Body of pancreas (tissue), 4 donors: ENCODE data around the gene MAP7D2. TPM values are rescaled to one million over a fixed set of nuclear protein-coding genes. Genes with fewer than 3 reads are reported as not detected.
A peak's percentile ranks its signal among the peaks of the same experiment; 100 is the strongest.
"Not testable (repeated sequence)": the region's sequence is repeated elsewhere in the genome, so short reads cannot be mapped to it uniquely, and the experiment has no call there.

Experiments
- ATAC-seq: fragments of 150-250 bp; one replicate; pipeline ENCODE4 v1.9.1; 2016
- DNase-seq, 4 donors: peaks; one replicate each; pipeline ENCODE4 v3.0.0-alpha.2; 2019
- H3K27ac ChIP-seq, 4 donors: fragments of 200-600 bp; sonication (generic); 1 replicate in 3 of 4; 2 replicates in 1 of 4; pipeline versions ENCODE4 v1.5.1 to v1.6.1; 2016 to 2019; ENCODE audit warnings: mild to moderate bottlenecking in 1 of 4, mixed read lengths in 1 of 4, moderate library complexity in 1 of 4
- H3K27me3 ChIP-seq, 2 donors: fragments of 200-600 bp; sonication (generic); one replicate each; pipeline ENCODE4 v1.6.0; 2016; ENCODE audit warnings: mild to moderate bottlenecking in 1 of 2
- H3K36me3 ChIP-seq, 2 donors: fragments of 200-600 bp; sonication (generic); replicated peaks in 1 of 2; 2 replicates each; pipeline ENCODE4 v1.5.1; 2016; ENCODE audit warnings: low read depth in 2 of 2; ENCODE audit not compliant: insufficient read depth in 1 of 2
- H3K4me1 ChIP-seq: fragments of 200-600 bp; sonication (generic); one replicate; pipeline ENCODE4 v1.6.0; 2016
- H3K4me3 ChIP-seq, 2 donors: fragments of 200-600 bp; sonication (generic); 1 replicate in 1 of 2; 2 replicates in 1 of 2; pipeline ENCODE4 v1.5.1; 2016 to 2019
- H3K9me3 ChIP-seq, 3 donors: fragments of 200-600 bp; sonication (generic); 1 replicate in 2 of 3; 2 replicates in 1 of 3; pipeline ENCODE4 v1.5.1; 2016
- POLR2A ChIP-seq, 3 donors: fragments of 450-650 bp; IDR thresholded peaks; one replicate each; pipeline ENCODE4 v1.6.1; 2016; ENCODE audit warnings: antibody characterized with exemption in 3 of 3, mild to moderate bottlenecking in 2 of 3
- WGBS, 2 donors: methylation state at CpG; one replicate each; pipeline ENCODE4 v1.1.5; 2017; 5-methylcytosine and 5-hydroxymethylcytosine counted together
- intact Hi-C: fragments of 100-400 bp; cut with DNase I; formaldehyde crosslinking; loops from one replicate; pipeline ENCODE4 v1.15.1; 2023
- total RNA-seq, 2 donors: library from RNA; depleted of rRNA; stranded (reverse); fragments of >200 nt; gene quantifications; one replicate each; pipeline ENCODE4 v1.1.0, GENCODE V29; 2016
- TF ChIP-seq, protein P1 (sequence below), 7 experiments: fragments of 450-650 bp in 4 of 7; fragments of 200-600 bp in 3 of 7; sonication (generic) in 3 of 7; IDR thresholded peaks; one replicate each; pipeline ENCODE4 v1.5.1; 2016 to 2019; ENCODE audit warnings: antibody characterized with exemption in 7 of 7

Gene MAP7D2
- total RNA-seq = under 1 TPM; under 0.01 to 0.99 TPM

DNA sequence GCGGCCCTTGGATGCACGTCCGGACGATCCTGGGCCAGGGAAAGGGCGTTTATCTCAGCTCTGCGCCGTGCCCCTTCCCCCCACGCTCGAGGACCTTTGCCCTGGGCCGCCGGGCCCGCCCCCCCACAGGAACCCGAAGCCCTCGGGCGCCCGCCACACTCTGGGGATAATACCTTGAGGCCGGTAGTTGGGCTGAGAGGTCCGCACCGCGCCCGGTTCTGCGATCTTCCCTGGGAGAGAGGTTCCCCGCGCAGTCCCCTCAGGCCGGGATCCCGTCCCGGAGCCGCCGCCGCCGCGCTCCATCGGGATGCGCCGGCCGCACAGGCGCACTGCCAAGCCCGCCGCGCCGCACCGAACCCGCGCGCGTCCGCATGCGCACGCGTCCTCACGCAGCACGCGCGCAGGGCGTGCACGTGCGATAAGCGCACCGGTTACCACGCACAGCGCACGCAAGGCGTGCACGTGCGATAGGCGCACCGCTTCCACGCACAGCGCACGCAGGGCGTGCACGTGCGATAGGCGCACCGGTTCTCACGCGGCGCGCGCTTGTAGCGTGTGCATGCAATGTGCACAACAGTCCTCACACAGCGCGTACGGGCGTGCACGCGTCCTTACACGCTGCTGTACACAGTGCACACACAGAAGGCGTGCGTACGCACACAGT, at the start of gene MAP7D2:
MAP7D2 (minus strand) TSS at position 331 of the 664 bp plus-strand sequence; CDS start at position 303, 28 bp downstream.
- Histone ChIP-seq H3K27ac (no peak within 1 kb of the TSS), H3K4me1 (peaks cover 7% of the 10 kb centered on the region), H3K9me3 (no peaks in the 10 kb centered on the region), H3K27me3 (no peaks in the 10 kb centered on the region), H3K36me3 (no peaks in the 10 kb centered on the region), H3K4me3 (no peak within 1 kb of the TSS)
- intact Hi-C loops = no loop called here
- TF ChIP-seq POLR2A (IDR thresholded peaks at IDR 0.05) = no peak
- TF ChIP-seq, protein P1, sequence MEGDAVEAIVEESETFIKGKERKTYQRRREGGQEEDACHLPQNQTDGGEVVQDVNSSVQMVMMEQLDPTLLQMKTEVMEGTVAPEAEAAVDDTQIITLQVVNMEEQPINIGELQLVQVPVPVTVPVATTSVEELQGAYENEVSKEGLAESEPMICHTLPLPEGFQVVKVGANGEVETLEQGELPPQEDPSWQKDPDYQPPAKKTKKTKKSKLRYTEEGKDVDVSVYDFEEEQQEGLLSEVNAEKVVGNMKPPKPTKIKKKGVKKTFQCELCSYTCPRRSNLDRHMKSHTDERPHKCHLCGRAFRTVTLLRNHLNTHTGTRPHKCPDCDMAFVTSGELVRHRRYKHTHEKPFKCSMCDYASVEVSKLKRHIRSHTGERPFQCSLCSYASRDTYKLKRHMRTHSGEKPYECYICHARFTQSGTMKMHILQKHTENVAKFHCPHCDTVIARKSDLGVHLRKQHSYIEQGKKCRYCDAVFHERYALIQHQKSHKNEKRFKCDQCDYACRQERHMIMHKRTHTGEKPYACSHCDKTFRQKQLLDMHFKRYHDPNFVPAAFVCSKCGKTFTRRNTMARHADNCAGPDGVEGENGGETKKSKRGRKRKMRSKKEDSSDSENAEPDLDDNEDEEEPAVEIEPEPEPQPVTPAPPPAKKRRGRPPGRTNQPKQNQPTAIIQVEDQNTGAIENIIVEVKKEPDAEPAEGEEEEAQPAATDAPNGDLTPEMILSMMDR (IDR thresholded peaks at IDR 0.05) = no peak
- 8 to 76% methylated on average over 8 to 54 of the region's 91 CpGs for WGBS, 2 donors
- no peak for DNase-seq
- ATAC-seq = peak; percentile 6

DNA sequence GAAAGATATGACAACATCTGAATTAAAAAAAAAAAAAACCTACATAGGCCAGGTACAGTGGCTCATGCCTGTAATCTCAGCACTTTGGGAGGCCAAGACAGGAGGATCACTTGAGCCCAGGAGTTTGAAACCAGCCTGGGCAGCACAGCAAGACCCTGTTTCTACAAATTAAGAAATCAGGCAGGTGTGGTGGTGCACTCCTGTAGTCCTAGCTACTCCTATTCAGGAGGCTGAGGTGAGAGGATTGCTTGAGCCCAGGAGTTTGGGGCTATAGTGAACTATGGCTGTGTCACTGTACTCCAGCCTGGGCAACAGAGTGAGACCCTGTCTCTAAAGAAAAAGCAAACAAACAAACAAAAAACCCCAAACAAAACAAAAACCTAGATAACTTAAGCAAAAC, 45.8 kb upstream of the MAP7D2 start:
- H3K4me3 ChIP-seq, H3K36me3 ChIP-seq, H3K4me1 ChIP-seq, intact Hi-C loops, H3K27ac ChIP-seq, H3K9me3 ChIP-seq, DNase-seq, ATAC-seq, H3K27me3 ChIP-seq: not testable (repeated sequence)

DNA sequence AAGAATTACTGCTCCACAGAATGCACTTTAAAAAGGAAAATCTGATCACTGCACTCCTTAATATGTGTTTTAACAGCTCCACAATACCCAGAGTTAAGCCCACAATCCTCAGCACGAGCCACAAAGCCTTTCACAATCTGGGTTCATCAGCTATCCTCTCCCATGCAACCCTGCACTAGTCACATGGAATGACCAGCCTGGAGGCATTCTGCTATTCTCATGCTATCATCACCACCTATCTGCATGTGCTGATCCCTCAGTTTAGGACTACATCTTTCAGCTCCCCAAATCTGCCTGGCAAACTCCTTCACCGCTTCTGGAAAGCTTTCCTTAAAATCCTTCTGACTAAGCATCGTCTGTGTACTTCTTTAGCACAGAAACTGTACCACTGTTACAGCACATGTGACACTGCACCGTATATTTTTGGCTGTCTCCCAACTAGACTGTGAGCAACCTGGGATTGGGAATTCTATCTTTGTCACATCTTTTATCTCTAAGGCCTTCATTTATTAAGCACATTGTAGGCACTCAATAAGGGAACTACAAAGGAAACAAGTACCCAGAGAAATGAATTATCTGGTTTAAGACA, 43.2 kb upstream of the MAP7D2 start:
- H3K4me3 ChIP-seq = no peak overlapping the region
- peaks cover 0 to 2% of the 10 kb centered on the region in 2 donors for H3K36me3 ChIP-seq
- H3K27ac ChIP-seq = no peak overlapping the region
- no peaks in the 10 kb centered on the region for H3K9me3 ChIP-seq
- no peaks in the 10 kb centered on the region for H3K4me1 ChIP-seq
- 86 to 94% methylated on average over 3 to 4 of the region's 4 CpGs for WGBS, 2 donors
- DNase-seq (no peak), ATAC-seq (no peak)
- no peaks in the 10 kb centered on the region for H3K27me3 ChIP-seq
- TF ChIP-seq, protein P1 (IDR thresholded peaks at IDR 0.05) = no peak
- no peak for TF ChIP-seq POLR2A (IDR thresholded peaks at IDR 0.05)
- intact Hi-C loops = no loop called here

DNA sequence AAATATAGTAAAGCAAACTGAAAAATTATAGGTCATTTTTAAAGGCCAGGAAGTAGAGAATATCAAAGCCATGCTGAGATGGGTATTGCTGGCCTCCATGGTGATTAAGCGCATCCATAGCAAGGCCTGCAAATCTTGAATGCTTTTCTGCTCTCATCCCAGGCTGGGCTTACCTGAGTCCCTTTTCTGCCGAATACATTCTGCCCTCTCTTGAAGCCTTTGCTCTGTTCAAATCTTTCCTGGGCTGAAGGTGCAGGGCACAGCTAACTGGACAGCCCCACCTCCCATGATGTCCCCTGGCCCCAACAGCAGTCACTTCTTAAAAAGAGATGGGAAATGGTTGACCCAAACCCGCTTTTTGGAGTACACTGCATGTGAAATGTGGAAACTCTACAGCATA, 35.0 kb upstream of the MAP7D2 start:
- Histone ChIP-seq H3K4me1 (no peaks in the 10 kb centered on the region), H3K27me3 (no peaks in the 10 kb centered on the region), H3K4me3 (no peak overlapping the region), H3K9me3 (no peaks in the 10 kb centered on the region), H3K36me3 (peaks cover 0 to 2% of the 10 kb centered on the region in 2 donors), H3K27ac (no peak overlapping the region)
- TF ChIP-seq POLR2A (IDR thresholded peaks at IDR 0.05) = no peak
- TF ChIP-seq, protein P1 (IDR thresholded peaks at IDR 0.05) = no peak
- intact Hi-C loops = no loop called here
- ATAC-seq (no peak), DNase-seq (no peak)
- WGBS, 2 donors = 96 to 97% methylated on average over 3 of the region's 3 CpGs

DNA sequence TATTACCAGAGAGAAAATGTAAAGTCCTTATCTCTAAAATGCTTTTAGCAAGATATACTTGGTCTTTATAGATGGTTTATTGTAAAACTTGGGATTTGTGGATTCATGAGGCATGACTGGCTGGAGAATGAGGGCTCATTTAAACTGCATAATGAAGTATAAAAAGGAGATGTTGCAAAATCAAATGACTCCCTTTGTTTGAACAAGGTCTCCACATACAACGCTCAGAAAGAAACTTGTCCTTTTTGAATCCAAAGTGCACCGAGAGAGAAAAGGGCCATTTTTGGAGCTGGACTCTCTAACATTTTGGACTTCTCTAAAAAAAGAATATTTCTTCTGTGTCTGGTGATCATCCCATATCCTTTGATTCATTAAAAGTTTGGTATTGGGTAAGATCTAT, 32.6 kb upstream of the MAP7D2 start:
- TF ChIP-seq POLR2A (IDR thresholded peaks at IDR 0.05) = no peak
- TF ChIP-seq, protein P1 (IDR thresholded peaks at IDR 0.05) = no peak
- WGBS, 2 donors = 87 to 88% methylated on average over 2 of the region's 2 CpGs
- Histone ChIP-seq H3K9me3 (no peaks in the 10 kb centered on the region), H3K27me3 (no peaks in the 10 kb centered on the region), H3K4me1 (no peaks in the 10 kb centered on the region), H3K36me3 (no peaks in the 10 kb centered on the region), H3K4me3 (no peak overlapping the region), H3K27ac (no peak overlapping the region)
- intact Hi-C loops = no loop called here
- no peak for ATAC-seq
- no peak for DNase-seq
